CD4-positive, CD25-positive, alpha-beta regulatory T cell (primary cell): Measurements from ENCODE around the gene PLXDC1. TPM values are rescaled to one million over a fixed set of nuclear protein-coding genes. Genes with fewer than 3 reads are reported as not detected.

Source experiments
- ATAC-seq, 2 donors: fragments of 150-1000 bp; cut with Tn5 transposase; one replicate each; pipeline ENCODE4 v1.10.0; 2021; ENCODE audit warnings: low read depth in 2 of 2, moderate number of reproducible peaks in 2 of 2, moderate library complexity in 1 of 2
- DNase-seq, 3 donors: peaks; one replicate each; pipeline versions ENCODE4 v3.0.0 to v3.0.0-alpha.2; 2012 to 2022; ENCODE audit warnings: mixed read lengths in 1 of 3
- H3K27ac ChIP-seq: one replicate; pipeline ENCODE4 v1.7.0; 2013; ENCODE audit warnings: mild to moderate bottlenecking, low read length; ENCODE audit not compliant: insufficient read depth, poor library complexity, severe bottlenecking
- H3K27me3 ChIP-seq: one replicate; pipeline ENCODE4 v1.7.0; 2013; ENCODE audit warnings: low read length; ENCODE audit not compliant: control insufficient read depth, insufficient read depth
- H3K36me3 ChIP-seq: one replicate; pipeline ENCODE4 v1.7.0; 2013; ENCODE audit warnings: mild to moderate bottlenecking, low read length, moderate library complexity; ENCODE audit not compliant: control insufficient read depth, insufficient read depth
- H3K4me1 ChIP-seq: 2 replicates; pipeline ENCODE4 v1.7.0; 2013; ENCODE audit warnings: mild to moderate bottlenecking, low read length; ENCODE audit not compliant: insufficient read depth, control insufficient read depth, poor library complexity, severe bottlenecking
- H3K4me3 ChIP-seq: one replicate; pipeline ENCODE4 v1.7.0; 2013; ENCODE audit warnings: low read depth, mild to moderate bottlenecking, low read length, moderate library complexity
- H3K9me3 ChIP-seq, 2 experiments: 1 replicate in 1 of 2; 2 replicates in 1 of 2; pipeline ENCODE4 v1.7.0; 2013; ENCODE audit warnings: low read length in 2 of 2, mild to moderate bottlenecking in 1 of 2, moderate library complexity in 1 of 2; ENCODE audit not compliant: control insufficient read depth in 2 of 2
- H3K27ac Mint-ChIP-seq, 3 donors: one replicate each; pipeline ENCODE4 v1.8.0; 2020 to 2022; ENCODE audit warnings: mild to moderate bottlenecking in 3 of 3, mixed read lengths in 3 of 3, moderate library complexity in 2 of 3
- H3K27me3 Mint-ChIP-seq: one replicate; pipeline ENCODE4 v1.8.0; 2022; ENCODE audit warnings: mild to moderate bottlenecking, mixed read lengths
- H3K36me3 Mint-ChIP-seq: one replicate; pipeline ENCODE4 v1.8.0; 2020; ENCODE audit warnings: mixed read lengths
- H3K4me1 Mint-ChIP-seq, 4 donors: one replicate each; pipeline ENCODE4 v1.8.0; 2020 to 2022; ENCODE audit warnings: mixed read lengths in 4 of 4, mild to moderate bottlenecking in 1 of 4
- H3K4me3 Mint-ChIP-seq, 4 donors: one replicate each; pipeline ENCODE4 v1.8.0; 2020 to 2022; ENCODE audit warnings: mild to moderate bottlenecking in 4 of 4, mixed read lengths in 4 of 4, moderate library complexity in 3 of 4
- H3K9me3 Mint-ChIP-seq, 7 donors: one replicate each; pipeline ENCODE4 v1.8.0; 2020 to 2022; ENCODE audit warnings: mixed read lengths in 7 of 7, mild to moderate bottlenecking in 3 of 7, moderate library complexity in 2 of 7
- polyA plus RNA-seq, 4 donors: library from polyadenylated mRNA; unstranded; fragments of 300-500 nt; fragmentation: Illumina TruSeq; gene quantifications; one replicate each; pipeline ENCODE4 v1.2.3, GENCODE V29; 2021
- total RNA-seq: library from RNA; stranded (reverse); gene quantifications from one replicate; pipeline ENCODE4 v1.2.3, GENCODE V29; 2022

Gene PLXDC1
- total and polyA plus RNA-seq, 5 donors from 2014 or later = 0.27 to 12.9 (median 1.7) TPM

- DNase-seq = peak in 1 of 3 donors; percentile 13
- Histone ChIP-seq H3K27me3 (no peaks in the 10 kb centered on the region), H3K4me1 (peaks cover 75% of the 10 kb centered on the region), H3K4me3 (peak overlapping the region; percentile 44), H3K9me3 (no peaks in the 10 kb centered on the region), H3K27ac (peak overlapping the region; percentile 62), H3K36me3 (no peaks in the 10 kb centered on the region)
- ATAC-seq = no peak
- H3K4me3 Mint-ChIP-seq = peak overlapping the region; percentile 81 to 90 (median 86)
- H3K9me3 Mint-ChIP-seq = no peaks in the 10 kb centered on the region
- no peaks in the 10 kb centered on the region for H3K36me3 Mint-ChIP-seq
- peak overlapping the region; percentile 93 to 98 (median 94) for H3K27ac Mint-ChIP-seq
- no peaks in the 10 kb centered on the region for H3K27me3 Mint-ChIP-seq
- H3K4me1 Mint-ChIP-seq = peaks cover 20 to 79% (median 44%) of the 10 kb centered on the region in 4 donors
Observed at GRCh38 chr17:39092692-39093230, 58.7 kb downstream of the PLXDC1 start.

DNA sequence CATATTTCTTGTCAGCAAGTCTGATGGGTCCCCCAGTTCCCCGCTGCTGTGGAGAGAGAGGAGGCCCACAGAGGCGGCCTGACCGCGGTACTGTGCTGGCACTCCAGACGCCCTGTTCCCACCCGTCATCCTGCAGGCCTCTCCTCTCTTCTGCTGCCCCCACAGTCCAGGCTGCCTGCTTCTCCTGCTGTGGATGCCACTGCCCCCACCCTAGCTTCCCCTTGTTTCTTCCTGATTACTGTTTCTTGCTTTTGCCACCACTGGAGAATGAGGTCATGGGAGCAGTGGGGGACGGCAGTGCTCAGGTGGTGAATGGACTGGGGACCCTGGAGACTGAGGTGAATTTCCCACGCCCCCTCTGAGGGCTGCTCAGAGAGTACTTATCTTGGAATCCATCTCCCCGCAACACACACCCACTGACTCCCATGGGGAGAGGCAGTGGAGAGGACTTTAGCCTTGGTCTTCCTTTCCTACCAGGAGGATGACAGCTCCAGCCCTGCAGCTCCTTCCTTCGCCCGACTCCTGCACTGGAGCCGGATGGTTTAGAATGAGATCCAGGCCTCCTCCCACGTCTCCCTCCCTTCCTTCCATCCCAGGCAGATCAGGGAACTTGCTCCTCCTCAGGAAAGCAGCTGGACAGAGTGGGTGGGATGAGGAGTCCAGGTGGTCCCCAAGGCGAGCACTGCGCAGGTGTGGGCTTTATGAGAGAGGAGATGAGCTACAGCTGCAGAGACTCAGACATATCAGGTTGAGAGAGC is 60.4 kb downstream of the PLXDC1 start:
- H3K27ac Mint-ChIP-seq = peak overlapping the region; percentile 89 to 93 (median 93)
- no peaks in the 10 kb centered on the region for H3K36me3 Mint-ChIP-seq
- H3K27me3 Mint-ChIP-seq = no peaks in the 10 kb centered on the region
- Histone ChIP-seq H3K9me3 (no peaks in the 10 kb centered on the region), H3K4me1 (peaks cover 60% of the 10 kb centered on the region), H3K36me3 (no peaks in the 10 kb centered on the region), H3K27me3 (no peaks in the 10 kb centered on the region), H3K4me3 (no peak overlapping the region), H3K27ac (peak overlapping the region; percentile 42)
- ATAC-seq = no peak
- peak overlapping the region in 2 of 4 donors; percentile 3 to 46 for H3K4me3 Mint-ChIP-seq
- H3K4me1 Mint-ChIP-seq = peaks cover 14 to 65% (median 32%) of the 10 kb centered on the region in 4 donors
- DNase-seq = no peak
- H3K9me3 Mint-ChIP-seq = no peaks in the 10 kb centered on the region

DNA sequence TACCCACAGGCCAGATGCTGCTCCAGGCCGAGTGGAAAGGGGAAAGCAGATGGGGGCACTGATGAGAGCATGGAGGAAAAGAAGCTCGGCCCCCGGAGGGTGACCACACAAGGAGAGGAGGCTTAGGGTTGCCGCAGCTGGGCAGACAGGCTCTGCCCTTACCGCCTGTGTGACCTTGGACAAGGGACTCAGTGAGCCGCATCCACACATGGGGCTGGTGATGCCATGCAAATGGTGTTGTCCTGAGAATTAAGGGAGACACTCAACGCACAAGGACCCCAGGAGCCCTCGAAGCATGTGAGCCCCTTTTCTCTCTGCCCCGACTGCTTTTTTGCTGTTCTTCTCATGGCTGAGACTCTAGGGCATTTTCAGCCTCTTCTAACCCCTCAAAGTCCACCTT is 61.0 kb downstream of the PLXDC1 start:
- Mint-ChIP-seq H3K9me3 (no peaks in the 10 kb centered on the region), H3K27ac (peak overlapping the region; percentile 20 to 93 (median 89)), H3K4me3 (no peak overlapping the region), H3K4me1 (peaks cover 14 to 59% (median 26%) of the 10 kb centered on the region in 4 donors), H3K36me3 (no peaks in the 10 kb centered on the region), H3K27me3 (peaks cover 4% of the 10 kb centered on the region)
- Histone ChIP-seq H3K4me1 (peaks cover 54% of the 10 kb centered on the region), H3K9me3 (no peaks in the 10 kb centered on the region), H3K27me3 (no peaks in the 10 kb centered on the region), H3K36me3 (no peaks in the 10 kb centered on the region), H3K4me3 (no peak overlapping the region), H3K27ac (no peak overlapping the region)
- DNase-seq (no peak), ATAC-seq (no peak)

DNA sequence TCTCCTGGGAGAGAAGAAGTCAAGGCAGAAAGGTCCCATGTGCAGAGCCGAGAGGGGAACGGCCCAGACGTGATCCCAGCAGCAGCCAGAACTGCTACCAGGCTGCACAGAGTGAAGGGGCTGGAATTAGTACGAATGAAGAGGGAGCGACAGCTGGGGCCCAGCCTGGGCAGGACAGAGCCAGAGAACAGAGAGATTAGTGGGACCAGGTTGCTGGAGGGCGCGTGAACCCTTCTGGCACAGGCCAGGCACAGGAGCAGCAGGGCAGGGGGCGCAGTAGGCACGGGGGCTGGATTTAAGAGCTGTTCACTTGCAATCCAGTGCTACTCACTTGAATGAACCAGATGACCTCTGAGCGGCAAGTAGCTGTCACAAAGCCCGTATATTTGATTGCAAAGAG is 66.9 kb downstream of the PLXDC1 start:
- H3K27ac Mint-ChIP-seq = peak overlapping the region in 2 of 3 donors; percentile 13 to 81
- Histone ChIP-seq H3K4me3 (no peak overlapping the region), H3K27me3 (no peaks in the 10 kb centered on the region), H3K36me3 (no peaks in the 10 kb centered on the region), H3K9me3 (no peaks in the 10 kb centered on the region), H3K27ac (no peak overlapping the region), H3K4me1 (no peaks in the 10 kb centered on the region)
- no peaks in the 10 kb centered on the region for H3K9me3 Mint-ChIP-seq
- peaks cover 0 to 8% (median 0%) of the 10 kb centered on the region in 4 donors for H3K4me1 Mint-ChIP-seq
- DNase-seq (no peak), ATAC-seq (no peak)
- peaks cover 4% of the 10 kb centered on the region for H3K36me3 Mint-ChIP-seq
- H3K4me3 Mint-ChIP-seq = no peak overlapping the region
- H3K27me3 Mint-ChIP-seq = peaks cover 4% of the 10 kb centered on the region

GRCh38 chr17:39083270-39083669 is 68.2 kb downstream of the PLXDC1 start:
- H3K4me1 ChIP-seq = no peaks in the 10 kb centered on the region
- H3K36me3 ChIP-seq = no peaks in the 10 kb centered on the region
- Mint-ChIP-seq H3K4me1 (no peaks in the 10 kb centered on the region), H3K36me3 (peaks cover 8% of the 10 kb centered on the region), H3K27ac (no peak overlapping the region), H3K27me3 (peaks cover 4% of the 10 kb centered on the region), H3K4me3 (no peak overlapping the region), H3K9me3 (no peaks in the 10 kb centered on the region)
- DNase-seq = no peak
- H3K4me3 ChIP-seq = no peak overlapping the region
- no peaks in the 10 kb centered on the region for H3K27me3 ChIP-seq
- no peak overlapping the region for H3K27ac ChIP-seq
- ATAC-seq = no peak
- H3K9me3 ChIP-seq = no peaks in the 10 kb centered on the region

DNA sequence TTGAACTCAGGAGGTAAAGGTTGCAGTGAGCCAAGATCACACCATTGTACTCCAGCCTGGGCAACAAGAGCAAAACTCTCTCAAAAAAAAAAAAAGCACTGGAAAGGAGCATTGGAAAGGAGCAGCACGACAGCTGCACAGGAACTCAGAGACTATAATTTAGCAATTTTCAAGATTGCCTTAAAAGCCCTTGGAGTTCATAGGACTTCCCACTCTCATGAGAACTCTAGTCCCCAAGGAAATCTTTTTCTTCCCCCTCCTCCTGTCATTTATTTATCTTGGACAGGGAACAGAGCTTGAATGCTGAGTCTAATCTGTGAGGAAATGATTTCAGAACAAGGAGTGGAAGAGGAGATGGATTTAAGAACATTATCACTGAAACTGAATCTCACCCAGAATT is 69.0 kb downstream of the PLXDC1 start:
- Mint-ChIP-seq H3K27ac (peak overlapping the region in 1 of 3 donors; percentile 56), H3K27me3 (peaks cover 4% of the 10 kb centered on the region), H3K4me1 (no peaks in the 10 kb centered on the region), H3K36me3 (peaks cover 9% of the 10 kb centered on the region), H3K4me3 (no peak overlapping the region), H3K9me3 (no peaks in the 10 kb centered on the region)
- no peak overlapping the region for H3K4me3 ChIP-seq
- H3K27ac ChIP-seq = no peak overlapping the region
- ATAC-seq = no peak
- no peaks in the 10 kb centered on the region for H3K27me3 ChIP-seq
- no peak for DNase-seq
- no peaks in the 10 kb centered on the region for H3K4me1 ChIP-seq
- no peaks in the 10 kb centered on the region for H3K9me3 ChIP-seq
- H3K36me3 ChIP-seq = no peaks in the 10 kb centered on the region

DNA sequence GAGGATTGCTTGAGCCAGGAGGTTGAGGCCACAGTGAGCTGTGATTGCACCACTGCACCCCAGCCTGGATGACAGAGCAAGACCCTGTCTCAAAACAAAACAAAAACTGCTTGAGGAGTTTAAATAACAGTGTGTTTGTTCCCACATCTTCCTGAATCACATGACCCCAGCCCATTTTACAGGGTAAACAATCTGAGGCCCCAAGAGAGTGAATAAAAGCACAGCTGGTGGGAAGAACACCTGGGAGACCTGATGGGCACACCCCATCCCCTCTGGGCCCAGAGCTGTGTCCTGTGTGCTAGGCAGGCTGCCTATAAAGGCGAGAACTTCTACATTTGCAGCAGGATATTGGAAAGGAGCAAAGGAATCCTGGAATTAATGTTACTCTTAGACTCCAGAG is 69.6 kb downstream of the PLXDC1 start:
- no peak overlapping the region for H3K4me3 ChIP-seq
- H3K4me1 ChIP-seq = no peaks in the 10 kb centered on the region
- DNase-seq (no peak), ATAC-seq (no peak)
- peak overlapping the region in 1 of 3 donors; percentile 56 for H3K27ac Mint-ChIP-seq
- no peak overlapping the region for H3K27ac ChIP-seq
- no peaks in the 10 kb centered on the region for H3K9me3 ChIP-seq
- H3K36me3 ChIP-seq = no peaks in the 10 kb centered on the region
- H3K4me1 Mint-ChIP-seq = no peaks in the 10 kb centered on the region
- H3K9me3 Mint-ChIP-seq = no peaks in the 10 kb centered on the region
- no peaks in the 10 kb centered on the region for H3K27me3 ChIP-seq
- peaks cover 4% of the 10 kb centered on the region for H3K27me3 Mint-ChIP-seq
- peaks cover 9% of the 10 kb centered on the region for H3K36me3 Mint-ChIP-seq
- H3K4me3 Mint-ChIP-seq = no peak overlapping the region
